Endothelial cell of umbilical vein (primary cell): ENCODE results near the gene OR10V1.
"Not testable (repeated sequence)": the region's sequence is repeated elsewhere in the genome, so short reads cannot be mapped to it uniquely, and the experiment has no call there.

ENCODE experiments used
- EZH2 ChIP-seq: IDR thresholded peaks from 2 replicates; pipeline ENCODE4 v1.6.1; 2012; ENCODE audit warnings: borderline replicate concordance, low read depth, mild to moderate bottlenecking, moderate library complexity, low read length, inconsistent platforms; ENCODE audit not compliant: severe bottlenecking
- MAX ChIP-seq: IDR thresholded peaks from 2 replicates; pipeline ENCODE4 v1.6.1; 2011; ENCODE audit not compliant: insufficient read depth, insufficient read length
- POLR2AphosphoS5 ChIP-seq: IDR thresholded peaks from 2 replicates; pipeline ENCODE4 v1.6.1; 2012; ENCODE audit warnings: low read depth, mild to moderate bottlenecking, control low read depth, low read length, moderate library complexity; ENCODE audit not compliant: insufficient read depth
- TF ChIP-seq, protein P1 (sequence below), 2 donors: IDR thresholded peaks; 1 replicate in 1 of 2; 2 replicates in 1 of 2; pipeline ENCODE4 v1.5.1; 2011; ENCODE audit warnings: low read length in 2 of 2, mild to moderate bottlenecking in 2 of 2, moderate library complexity in 2 of 2, control low read depth in 1 of 2, inconsistent platforms in 1 of 2, low read depth in 1 of 2; ENCODE audit not compliant: insufficient read depth in 1 of 2; ENCODE audit errors: extremely low read depth in 1 of 2

- TF ChIP-seq, protein P1, sequence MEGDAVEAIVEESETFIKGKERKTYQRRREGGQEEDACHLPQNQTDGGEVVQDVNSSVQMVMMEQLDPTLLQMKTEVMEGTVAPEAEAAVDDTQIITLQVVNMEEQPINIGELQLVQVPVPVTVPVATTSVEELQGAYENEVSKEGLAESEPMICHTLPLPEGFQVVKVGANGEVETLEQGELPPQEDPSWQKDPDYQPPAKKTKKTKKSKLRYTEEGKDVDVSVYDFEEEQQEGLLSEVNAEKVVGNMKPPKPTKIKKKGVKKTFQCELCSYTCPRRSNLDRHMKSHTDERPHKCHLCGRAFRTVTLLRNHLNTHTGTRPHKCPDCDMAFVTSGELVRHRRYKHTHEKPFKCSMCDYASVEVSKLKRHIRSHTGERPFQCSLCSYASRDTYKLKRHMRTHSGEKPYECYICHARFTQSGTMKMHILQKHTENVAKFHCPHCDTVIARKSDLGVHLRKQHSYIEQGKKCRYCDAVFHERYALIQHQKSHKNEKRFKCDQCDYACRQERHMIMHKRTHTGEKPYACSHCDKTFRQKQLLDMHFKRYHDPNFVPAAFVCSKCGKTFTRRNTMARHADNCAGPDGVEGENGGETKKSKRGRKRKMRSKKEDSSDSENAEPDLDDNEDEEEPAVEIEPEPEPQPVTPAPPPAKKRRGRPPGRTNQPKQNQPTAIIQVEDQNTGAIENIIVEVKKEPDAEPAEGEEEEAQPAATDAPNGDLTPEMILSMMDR (IDR thresholded peaks at IDR 0.05; ENCODE audit: extremely low read depth in 1 of 2, insufficient read depth in 1 of 2, low read depth in 1 of 2, low read length in 2 of 2) = not testable (repeated sequence)
- not testable (repeated sequence) for TF ChIP-seq EZH2, POLR2AphosphoS5, MAX
Observed at GRCh38 chr11:59700157-59700556, 13.5 kb downstream of the OR10V1 start.
